HepG2 (cell line): ENCODE data around the gene TULP3. TPM values are rescaled to one million over a fixed set of nuclear protein-coding genes. Genes with fewer than 3 reads are reported as not detected.

Source experiments
- ATAC-seq: fragments of 200-7000 bp; cut with Tn5 transposase; 3 replicates; pipeline ENCODE4 v1.9.1; 2020; ENCODE audit warnings: mild to moderate bottlenecking, moderate library complexity
- BruUV-seq: library from RNA; stranded (reverse); fragments of 400-500 nt; replicated peaks from 2 replicates; lab custom pipeline; 2021; lab: Mats Ljungman, UMichigan
- CTCF ChIA-PET: fragments of 300-600 bp; formaldehyde crosslinking; extraction: SDS; loops from one replicate; lab custom pipeline; 2021; ENCODE audit warnings: low total read pairs, inconsistent platforms, low intra/inter-chr PET ratio; lab: Yijun Ruan, JAX
- POLR2A ChIA-PET: fragments of 350-600 bp; sonication (Branson Sonifier 250); formaldehyde crosslinking; loops from one replicate; lab custom pipeline; 2020; ENCODE audit warnings: antibody characterized with exemption, inconsistent platforms; lab: Yijun Ruan, JAX
- DNase-seq: peaks from one replicate; pipeline ENCODE4 v3.0.0-alpha.2; 2015; ENCODE audit warnings: low spot score
- FAIRE-seq: peaks from 3 replicates; lab custom pipeline; 2011; peaks lifted over from hg19 to GRCh38; lab: Jason Lieb, UNC
- H2AFZ ChIP-seq: one replicate; pipeline ENCODE4 v1.6.1; 2011; ENCODE audit warnings: low read length, inconsistent platforms
- H3K27ac ChIP-seq: fragments of 300-600 bp; 3 replicates; pipeline ENCODE4 v1.8.0; 2011; ENCODE audit warnings: mixed run types, mild to moderate bottlenecking, mixed read lengths, low read length, inconsistent platforms; ENCODE audit not compliant: insufficient read depth; ENCODE audit errors: extremely low read length
- H3K27me3 ChIP-seq, 2 experiments: fragments of 200-600 bp in 1 of 2; 2 replicates in 1 of 2; 3 replicates in 1 of 2; pipeline versions ENCODE4 v1.6.0 to v1.8.0; 2011; ENCODE audit warnings: low read length in 2 of 2, mild to moderate bottlenecking in 2 of 2, moderate library complexity in 2 of 2, inconsistent platforms in 1 of 2; ENCODE audit not compliant: insufficient read depth in 2 of 2, control insufficient read depth in 1 of 2
- H3K36me3 ChIP-seq, 2 experiments: fragments of 200-600 bp in 1 of 2; replicated peaks in 1 of 2; 2 replicates in 1 of 2; 3 replicates in 1 of 2; pipeline versions ENCODE4 v1.5.1 to v1.8.0; 2011; ENCODE audit warnings: low read length in 2 of 2, inconsistent platforms in 1 of 2; ENCODE audit not compliant: insufficient read depth in 2 of 2, control insufficient read depth in 1 of 2
- H3K4me1 ChIP-seq: 2 replicates; pipeline ENCODE4 v1.5.1; 2012; ENCODE audit warnings: low read length, inconsistent platforms; ENCODE audit not compliant: insufficient read depth
- H3K4me2 ChIP-seq: 2 replicates; pipeline ENCODE4 v1.6.0; 2011; ENCODE audit warnings: low read depth, low read length, inconsistent platforms
- H3K4me3 ChIP-seq, 3 experiments: fragments of 200-600 bp in 1 of 3; sonication (generic), shearing (Covaris generic) in 1 of 3; replicated peaks in 1 of 3; 2 replicates each; pipeline ENCODE4 v1.5.1; 2011 to 2016; ENCODE audit warnings: low read length in 3 of 3, inconsistent platforms in 2 of 3, low read depth in 2 of 3, mild to moderate bottlenecking in 2 of 3, control low read depth in 1 of 3, mixed read lengths in 1 of 3; ENCODE audit not compliant: insufficient read depth in 1 of 3
- H3K79me2 ChIP-seq: one replicate; pipeline ENCODE4 v1.6.1; 2011; ENCODE audit warnings: low read length, inconsistent platforms; ENCODE audit not compliant: insufficient read depth
- H3K9ac ChIP-seq: 2 replicates; pipeline ENCODE4 v1.6.0; 2011; ENCODE audit warnings: mild to moderate bottlenecking, low read depth, low read length, inconsistent platforms; ENCODE audit not compliant: insufficient read depth
- H3K9me3 ChIP-seq: 2 replicates; pipeline ENCODE4 v1.5.1; 2012; ENCODE audit warnings: mild to moderate bottlenecking, low read length
- H4K20me1 ChIP-seq: 2 replicates; pipeline ENCODE4 v1.6.0; 2011; ENCODE audit warnings: inconsistent platforms, mild to moderate bottlenecking, low read length, moderate library complexity; ENCODE audit not compliant: insufficient read depth
- ZNF790 ChIP-seq: sonication (generic); formaldehyde crosslinking; IDR thresholded peaks from 2 replicates; pipeline ENCODE4 v1.8.0; 2022; ENCODE audit warnings: missing genetic modification reagents, mild to moderate bottlenecking, borderline replicate concordance
- WGBS: methylation state at CpG from one replicate; pipeline ENCODE4 v1.1.6; 2017; ENCODE audit warnings: low lambda C conversion rate; 5-methylcytosine and 5-hydroxymethylcytosine counted together
- in situ Hi-C: cut with HindIII; loops from 2 replicates; pipeline ENCODE4 v1.10.0; 2017; ENCODE audit warnings: low pct_unique_long_range_greater_than_20kb; ENCODE audit not compliant: extremely low pct_ligation_motif_present
- intact Hi-C: fragments of 100-400 bp; cut with micrococcal nuclease; formaldehyde crosslinking; loops from one replicate; pipeline ENCODE4 v1.10.0; 2022; ENCODE audit not compliant: unreplicated experiment
- polyA plus RNA-seq, 8 experiments: library from polyadenylated mRNA; depleted of rRNA in 3 of 8; stranded (reverse) in 7 of 8; unstranded in 1 of 8; fragments of >200 nt; fragmentation: Illumina TruSeq in 4 of 8; extraction: Trizol in 4 of 8; gene quantifications; 2 replicates each; pipeline versions ENCODE4 v1.2.1 to v1.2.3, GENCODE V29; 2011 to 2016; ENCODE audit warnings: low read depth in 4 of 8, missing spikeins in 1 of 8, mixed read lengths in 1 of 8; ENCODE audit not compliant: insufficient read depth in 1 of 8
- total RNA-seq, 5 experiments: library from RNA; depleted of rRNA; stranded (reverse); fragments of >200 nt; fragmentation: Illumina TruSeq; extraction: Trizol; gene quantifications; 2 replicates each; pipeline ENCODE4 v1.2.3, GENCODE V29; 2016; ENCODE audit warnings: low read depth in 1 of 5
- TF ChIP-seq, protein P1 (sequence below), 2 experiments: sonication (generic) in 1 of 2; formaldehyde crosslinking in 1 of 2; IDR thresholded peaks; 2 replicates each; pipeline versions ENCODE4 v1.4.0 to v1.6.1; 2018 to 2020; ENCODE audit warnings: missing genetic modification reagents in 2 of 2, borderline replicate concordance in 1 of 2, low read depth in 1 of 2, mild to moderate bottlenecking in 1 of 2, missing biosample characterization in 1 of 2
- TF ChIP-seq, protein P2 (sequence below): sonication (generic); formaldehyde crosslinking; conservative IDR thresholded peaks from 2 replicates; pipeline ENCODE4 v1.4.0; 2020; ENCODE audit warnings: missing genetic modification reagents
- TF ChIP-seq, protein P3 (sequence below): sonication (generic); formaldehyde crosslinking; IDR thresholded peaks from 2 replicates; pipeline ENCODE4 v1.4.0; 2020; ENCODE audit warnings: missing genetic modification reagents

The TULP3 gene
- total and polyA plus RNA-seq, 2 of the 13 experiments (the other 11 are each of a cell fraction or from before 2014, with no cell fraction given): 11.2 to 13.2 TPM

DNA sequence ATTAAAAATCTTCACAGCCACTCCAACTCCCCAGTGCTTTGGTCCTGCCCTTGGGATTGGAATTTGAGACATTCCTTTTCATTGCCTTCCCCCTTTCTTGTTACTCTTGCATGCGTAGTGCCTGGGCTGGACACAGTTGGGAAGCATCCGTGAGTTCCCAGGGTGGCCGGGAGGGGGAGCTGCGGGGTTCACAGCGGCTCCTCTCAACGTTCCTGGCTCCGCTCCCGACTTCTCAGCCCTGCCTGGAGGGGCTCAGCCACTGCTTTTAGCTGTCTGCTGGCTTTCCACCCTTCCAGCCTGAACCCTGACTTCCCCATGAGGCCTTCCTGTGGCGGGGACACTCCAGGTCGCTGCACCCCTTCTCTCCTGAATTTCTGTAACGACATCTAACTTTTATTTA lies 37.1 kb upstream of the TULP3 start (continued):
- TF ChIP-seq, protein P1, sequence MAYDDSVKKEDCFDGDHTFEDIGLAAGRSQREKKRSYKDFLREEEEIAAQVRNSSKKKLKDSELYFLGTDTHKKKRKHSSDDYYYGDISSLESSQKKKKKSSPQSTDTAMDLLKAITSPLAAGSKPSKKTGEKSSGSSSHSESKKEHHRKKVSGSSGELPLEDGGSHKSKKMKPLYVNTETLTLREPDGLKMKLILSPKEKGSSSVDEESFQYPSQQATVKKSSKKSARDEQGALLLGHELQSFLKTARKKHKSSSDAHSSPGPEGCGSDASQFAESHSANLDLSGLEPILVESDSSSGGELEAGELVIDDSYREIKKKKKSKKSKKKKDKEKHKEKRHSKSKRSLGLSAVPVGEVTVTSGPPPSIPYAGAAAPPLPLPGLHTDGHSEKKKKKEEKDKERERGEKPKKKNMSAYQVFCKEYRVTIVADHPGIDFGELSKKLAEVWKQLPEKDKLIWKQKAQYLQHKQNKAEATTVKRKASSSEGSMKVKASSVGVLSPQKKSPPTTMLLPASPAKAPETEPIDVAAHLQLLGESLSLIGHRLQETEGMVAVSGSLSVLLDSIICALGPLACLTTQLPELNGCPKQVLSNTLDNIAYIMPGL (CRISPR knock-in tag; IDR thresholded peaks at IDR 0.05; ENCODE audit: borderline replicate concordance in 1 of 2, low read depth in 1 of 2): 0 out of 4 replicates have a peak, but pooled peaks of 1 of the 2 experiments have one; percentile 35

DNA sequence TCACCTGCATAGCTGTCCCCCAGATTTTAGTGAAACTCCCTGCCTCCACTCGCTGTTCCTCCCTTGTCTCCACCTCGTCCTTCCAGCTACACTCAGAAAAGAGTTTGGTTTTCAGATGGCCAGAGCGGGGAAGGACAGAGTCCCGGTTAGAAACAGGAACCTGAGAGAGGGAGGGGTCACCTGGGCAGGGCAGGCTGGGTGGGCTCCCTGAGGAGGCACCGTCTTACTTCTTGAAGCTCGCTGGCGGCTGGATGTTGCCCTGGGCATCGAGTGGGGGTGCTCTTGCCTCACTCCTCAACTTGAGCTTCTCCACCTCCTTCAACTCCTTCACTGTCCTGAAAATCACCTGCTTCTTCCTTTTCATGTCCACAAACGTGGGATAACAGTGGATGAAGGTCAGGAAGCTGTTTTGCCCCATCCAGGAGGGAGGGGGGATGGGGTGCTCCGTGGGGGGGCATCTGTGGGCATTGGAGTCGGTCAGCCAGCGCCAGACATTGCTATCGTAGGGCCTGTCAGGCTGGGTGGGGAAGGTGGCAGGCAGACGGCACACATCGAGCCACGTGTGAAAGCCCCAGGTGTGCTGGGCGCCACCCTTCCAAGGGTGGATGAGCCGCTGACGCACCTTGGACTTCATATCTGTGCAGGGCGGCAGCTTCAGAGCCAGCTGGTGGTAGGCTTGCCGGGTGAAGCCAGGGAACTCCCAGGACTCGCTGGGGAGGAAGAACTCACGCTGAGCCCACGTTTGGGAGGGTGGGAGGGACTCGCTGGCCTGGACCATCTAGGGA lies 35.8 kb upstream of the TULP3 start:
- ATAC-seq (no peak), FAIRE-seq (no peak), DNase-seq (no peak)
- Histone ChIP-seq H3K27me3 (no peaks in the 10 kb centered on the region), H3K9me3 (no peaks in the 10 kb centered on the region), H3K4me1 (peaks cover 19% of the 10 kb centered on the region), H4K20me1 (no peaks in the 10 kb centered on the region), H3K79me2 (no peaks in the 10 kb centered on the region), H2AFZ (no peak overlapping the region), H3K27ac (no peak overlapping the region), H3K9ac (no peak overlapping the region), H3K36me3 (peaks cover 4 to 23% of the 10 kb centered on the region in 2 experiments), H3K4me2 (no peak overlapping the region)
- BruUV-seq: no TSS peak
- CTCF ChIA-PET: no interaction called here
- intact Hi-C loops (no loop called here), in situ Hi-C loops (no loop called here)
- POLR2A ChIA-PET: no interaction called here
- WGBS: 94% methylated on average over 25 of the region's 25 CpGs
- TF ChIP-seq, protein P2, sequence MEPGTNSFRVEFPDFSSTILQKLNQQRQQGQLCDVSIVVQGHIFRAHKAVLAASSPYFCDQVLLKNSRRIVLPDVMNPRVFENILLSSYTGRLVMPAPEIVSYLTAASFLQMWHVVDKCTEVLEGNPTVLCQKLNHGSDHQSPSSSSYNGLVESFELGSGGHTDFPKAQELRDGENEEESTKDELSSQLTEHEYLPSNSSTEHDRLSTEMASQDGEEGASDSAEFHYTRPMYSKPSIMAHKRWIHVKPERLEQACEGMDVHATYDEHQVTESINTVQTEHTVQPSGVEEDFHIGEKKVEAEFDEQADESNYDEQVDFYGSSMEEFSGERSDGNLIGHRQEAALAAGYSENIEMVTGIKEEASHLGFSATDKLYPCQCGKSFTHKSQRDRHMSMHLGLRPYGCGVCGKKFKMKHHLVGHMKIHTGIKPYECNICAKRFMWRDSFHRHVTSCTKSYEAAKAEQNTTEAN (CRISPR knock-in tag): no peak
- TF ChIP-seq, protein P3, sequence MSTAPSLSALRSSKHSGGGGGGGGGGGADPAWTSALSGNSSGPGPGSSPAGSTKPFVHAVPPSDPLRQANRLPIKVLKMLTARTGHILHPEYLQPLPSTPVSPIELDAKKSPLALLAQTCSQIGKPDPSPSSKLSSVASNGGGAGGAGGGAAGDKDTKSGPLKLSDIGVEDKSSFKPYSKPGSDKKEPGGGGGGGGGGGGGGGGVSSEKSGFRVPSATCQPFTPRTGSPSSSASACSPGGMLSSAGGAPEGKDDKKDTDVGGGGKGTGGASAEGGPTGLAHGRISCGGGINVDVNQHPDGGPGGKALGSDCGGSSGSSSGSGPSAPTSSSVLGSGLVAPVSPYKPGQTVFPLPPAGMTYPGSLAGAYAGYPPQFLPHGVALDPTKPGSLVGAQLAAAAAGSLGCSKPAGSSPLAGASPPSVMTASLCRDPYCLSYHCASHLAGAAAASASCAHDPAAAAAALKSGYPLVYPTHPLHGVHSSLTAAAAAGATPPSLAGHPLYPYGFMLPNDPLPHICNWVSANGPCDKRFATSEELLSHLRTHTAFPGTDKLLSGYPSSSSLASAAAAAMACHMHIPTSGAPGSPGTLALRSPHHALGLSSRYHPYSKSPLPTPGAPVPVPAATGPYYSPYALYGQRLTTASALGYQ (CRISPR knock-in tag): no peak
- no peak for TF ChIP-seq ZNF790
- TF ChIP-seq, all 625 proteins: peak for 0
- no peak overlapping the region for H3K4me3 ChIP-seq
